PC-3 (cell line): ENCODE measurements around the gene MOK. TPM values are rescaled to one million over a fixed set of nuclear protein-coding genes. Genes with fewer than 3 reads are reported as not detected.

Source experiments
- ATAC-seq: fragments of 200-7000 bp; cut with Tn5 transposase; 2 replicates; pipeline ENCODE4 v1.9.1; 2020; ENCODE audit warnings: mild to moderate bottlenecking, moderate library complexity
- BruUV-seq: library from RNA; stranded (reverse); fragments of 400-500 nt; replicated peaks from 2 replicates; lab custom pipeline; 2021; lab: Mats Ljungman, UMichigan
- CTCF ChIA-PET: fragments of 300-600 bp; sonication (Branson Sonifier 250); formaldehyde crosslinking; loops from one replicate; lab custom pipeline; 2022; ENCODE audit warnings: antibody characterized with exemption; lab: Charles Lee
- POLR2A ChIA-PET: fragments of 300-600 bp; sonication (Branson Sonifier 250); formaldehyde crosslinking; loops from one replicate; lab custom pipeline; 2022; ENCODE audit warnings: antibody characterized with exemption; ENCODE audit not compliant: unreplicated experiment; lab: Charles Lee
- DNase-seq: peaks from one replicate; pipeline ENCODE4 v3.0.0-alpha.2; 2015
- H2AFZ ChIP-seq: fragments of 300-600 bp; sonication (generic); 2 replicates; pipeline ENCODE4 v1.6.0; 2016; ENCODE audit warnings: antibody characterized with exemption, low read length
- H3F3A ChIP-seq: fragments of 300-600 bp; sonication (generic); one replicate; pipeline ENCODE4 v1.6.0; 2017; ENCODE audit warnings: antibody characterized with exemption, low read length, control low read depth, mild to moderate bottlenecking; ENCODE audit not compliant: unreplicated experiment
- H3K27ac ChIP-seq: fragments of 300-600 bp; sonication (generic); 2 replicates; pipeline ENCODE4 v1.5.1; 2016; ENCODE audit warnings: mild to moderate bottlenecking, low read length
- H3K27me3 ChIP-seq: fragments of 300-600 bp; sonication (generic); 2 replicates; pipeline ENCODE4 v1.6.1; 2016; ENCODE audit warnings: low read length, mixed read lengths
- H3K36me3 ChIP-seq: fragments of 300-600 bp; sonication (generic); 2 replicates; pipeline ENCODE4 v1.6.1; 2016; ENCODE audit warnings: low read depth, mixed run types, low read length, mixed read lengths
- H3K4me1 ChIP-seq: fragments of 300-600 bp; sonication (generic); 2 replicates; pipeline ENCODE4 v1.5.1; 2016; ENCODE audit warnings: low read length; ENCODE audit not compliant: insufficient read depth
- H3K4me2 ChIP-seq: fragments of 300-600 bp; sonication (generic); 2 replicates; pipeline ENCODE4 v1.6.0; 2016; ENCODE audit warnings: low read length
- H3K4me3 ChIP-seq: fragments of 300-600 bp; sonication (generic); 2 replicates; pipeline ENCODE4 v1.5.1; 2016; ENCODE audit warnings: mild to moderate bottlenecking, low read length, mixed read lengths
- H3K79me2 ChIP-seq: fragments of 300-600 bp; sonication (generic); 2 replicates; pipeline ENCODE4 v1.6.1; 2017; ENCODE audit warnings: low read length, mixed read lengths
- H3K9ac ChIP-seq: fragments of 300-600 bp; sonication (generic); 2 replicates; pipeline ENCODE4 v1.6.0; 2016; ENCODE audit warnings: mild to moderate bottlenecking, low read length
- H3K9me2 ChIP-seq: fragments of 300-600 bp; sonication (generic); replicated peaks from 2 replicates; pipeline ENCODE4 v1.6.1; 2016; ENCODE audit warnings: mixed run types, low read length, mixed read lengths
- H3K9me3 ChIP-seq: fragments of 300-600 bp; sonication (generic); 2 replicates; pipeline ENCODE4 v1.6.1; 2016; ENCODE audit warnings: low read length, mixed read lengths
- H4K20me1 ChIP-seq: fragments of 300-600 bp; sonication (generic); 2 replicates; pipeline ENCODE4 v1.6.1; 2016; ENCODE audit warnings: low read length, mixed read lengths
- CTCF ChIP-seq: fragments of 300-600 bp; sonication (generic); conservative IDR thresholded peaks from 2 replicates; pipeline ENCODE4 v1.5.1; 2017; ENCODE audit warnings: antibody characterized with exemption, low read depth, mild to moderate bottlenecking, low read length
- EZH2 ChIP-seq: fragments of 300-600 bp; sonication (generic); IDR thresholded peaks from one replicate; pipeline ENCODE4 v1.6.1; 2017; ENCODE audit warnings: antibody characterized with exemption, mild to moderate bottlenecking, low read length; ENCODE audit not compliant: unreplicated experiment
- EZH2phosphoT487 ChIP-seq: fragments of 300-600 bp; sonication (generic); IDR thresholded peaks from 2 replicates; pipeline ENCODE4 v1.6.1; 2018; ENCODE audit warnings: mild to moderate bottlenecking, antibody characterized with exemption, low read length, borderline replicate concordance
- intact Hi-C: fragments of 100-400 bp; cut with micrococcal nuclease; formaldehyde crosslinking; loops from 2 replicates; pipeline ENCODE4 v1.9.0; 2023
- total RNA-seq: library from RNA; depleted of rRNA; stranded (reverse); fragments of >200 nt; gene quantifications from 2 replicates; pipeline ENCODE4 v1.2.3, GENCODE V29; 2014

Gene MOK
- total RNA-seq, 1 experiment from 2014 or later = 108 TPM

DNA sequence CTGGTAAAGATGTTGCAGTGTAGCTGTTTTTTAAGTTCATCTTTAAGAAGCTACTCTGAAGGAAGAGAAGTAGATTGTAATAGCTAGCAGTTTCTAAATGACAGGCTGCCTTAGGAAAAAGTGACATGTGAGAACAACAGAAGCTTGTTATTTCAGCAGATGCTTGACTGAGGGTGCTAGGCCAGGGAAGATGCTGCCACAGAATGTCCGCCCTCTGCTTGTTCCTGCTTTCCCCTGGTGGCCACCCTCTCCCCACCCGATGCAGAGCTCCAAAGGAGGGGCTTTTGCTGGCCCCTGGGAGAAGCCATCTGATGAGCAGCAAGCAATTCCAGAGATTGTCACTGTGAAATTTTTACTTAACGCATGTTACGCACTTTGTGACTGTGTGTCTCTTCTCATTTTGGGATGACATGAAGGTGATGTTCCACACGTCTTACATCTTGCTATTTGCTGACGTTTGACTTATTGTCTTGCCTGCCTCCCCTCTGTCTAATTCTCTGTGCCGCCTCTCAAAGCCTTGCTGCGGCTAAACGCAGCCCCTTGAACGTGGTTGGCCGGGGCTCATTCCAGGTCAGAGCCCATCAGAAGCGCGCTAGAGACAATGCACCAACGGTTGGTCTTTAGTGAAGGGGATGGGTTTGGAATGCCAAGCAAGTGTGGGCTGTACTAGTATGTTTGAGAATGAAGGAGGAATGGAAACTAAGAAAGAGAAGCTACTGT lies 120.5 kb downstream of the MOK start:
- ChIA-PET CTCF (no interaction called here), POLR2A (no interaction called here)
- no peaks in the 10 kb centered on the region for H3K27me3 ChIP-seq
- peaks cover 96% of the 10 kb centered on the region for H3K79me2 ChIP-seq
- TF ChIP-seq EZH2phosphoT487 = no peak
- no peak for TF ChIP-seq CTCF
- no peak for TF ChIP-seq EZH2
- no peaks in the 10 kb centered on the region for H3K9me3 ChIP-seq
- ATAC-seq = no peak
- intact Hi-C loops = no loop called here
- peaks cover 24% of the 10 kb centered on the region for H3K4me1 ChIP-seq
- H3K9me2 ChIP-seq = no peaks in the 10 kb centered on the region
- H3K36me3 ChIP-seq = no peaks in the 10 kb centered on the region
- no peak overlapping the region for H3K4me2 ChIP-seq
- H3K27ac ChIP-seq = no peak overlapping the region
- BruUV-seq = no TSS peak
- H3K9ac ChIP-seq = no peak overlapping the region
- no peak overlapping the region for H2AFZ ChIP-seq
- H3F3A ChIP-seq = no peaks in the 10 kb centered on the region
- H4K20me1 ChIP-seq = no peaks in the 10 kb centered on the region
- H3K4me3 ChIP-seq = no peak overlapping the region
- no peak for DNase-seq

GRCh38 chr14:102183886-102184285 lies 121.1 kb downstream of the MOK start:
- TF ChIP-seq EZH2 (no peak), EZH2phosphoT487 (no peak), CTCF (no peak)
- Histone ChIP-seq H3K36me3 (no peaks in the 10 kb centered on the region), H3K79me2 (peaks cover 93% of the 10 kb centered on the region), H3K4me2 (no peak overlapping the region), H3K27ac (no peak overlapping the region), H3K9me3 (no peaks in the 10 kb centered on the region), H3K4me1 (peaks cover 24% of the 10 kb centered on the region), H3K4me3 (no peak overlapping the region), H3K9me2 (no peaks in the 10 kb centered on the region), H4K20me1 (no peaks in the 10 kb centered on the region), H3K27me3 (no peaks in the 10 kb centered on the region), H3F3A (no peaks in the 10 kb centered on the region), H2AFZ (no peak overlapping the region), H3K9ac (no peak overlapping the region)
- BruUV-seq = no TSS peak
- intact Hi-C loops = no loop called here
- no peak for ATAC-seq
- POLR2A ChIA-PET = no interaction called here
- DNase-seq = no peak
- CTCF ChIA-PET = no interaction called here

DNA sequence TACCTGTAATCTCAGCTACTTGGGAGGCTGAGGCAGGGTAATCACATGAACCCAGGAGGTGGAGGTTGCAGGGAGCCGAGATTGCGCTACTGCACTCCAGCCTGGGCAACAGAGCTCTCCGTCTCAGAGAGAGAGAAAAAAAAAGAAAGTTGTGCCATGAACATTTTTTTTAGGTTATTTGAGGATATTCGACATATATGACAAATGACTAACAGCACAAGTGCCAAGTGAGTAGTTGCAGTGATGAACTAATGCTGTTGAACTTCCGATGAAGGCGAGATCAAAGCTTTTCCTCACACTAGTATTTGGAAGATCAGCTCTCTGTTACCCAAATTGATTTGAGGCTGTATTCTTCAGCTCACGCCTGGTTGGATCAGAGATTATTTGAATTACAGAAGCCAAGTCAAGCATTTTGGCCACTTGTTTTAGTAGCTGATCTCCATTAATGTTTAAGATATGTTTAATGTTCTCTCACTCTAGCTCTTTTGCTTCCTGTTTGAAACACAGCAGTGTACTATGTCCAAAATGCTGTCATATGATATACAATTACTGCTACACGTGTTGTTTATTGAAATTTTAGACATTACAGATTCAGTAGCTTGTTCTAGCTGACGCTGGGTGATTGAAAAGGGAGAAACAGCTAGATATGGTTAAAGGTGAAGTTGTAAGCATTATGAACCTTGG lies 121.9 kb downstream of the MOK start:
- no peak overlapping the region for H3K4me2 ChIP-seq
- no TSS peak for BruUV-seq
- peaks cover 93% of the 10 kb centered on the region for H3K79me2 ChIP-seq
- H3K36me3 ChIP-seq = no peaks in the 10 kb centered on the region
- H3K4me1 ChIP-seq = peaks cover 23% of the 10 kb centered on the region
- no peaks in the 10 kb centered on the region for H3K9me3 ChIP-seq
- ChIA-PET POLR2A (no interaction called here), CTCF (no interaction called here)
- no peak overlapping the region for H3K4me3 ChIP-seq
- no peaks in the 10 kb centered on the region for H4K20me1 ChIP-seq
- no peak overlapping the region for H3K27ac ChIP-seq
- H3K9ac ChIP-seq = no peak overlapping the region
- TF ChIP-seq EZH2 = no peak
- no peak for TF ChIP-seq CTCF
- TF ChIP-seq EZH2phosphoT487 = no peak
- no peaks in the 10 kb centered on the region for H3F3A ChIP-seq
- no peaks in the 10 kb centered on the region for H3K27me3 ChIP-seq
- no peak for ATAC-seq
- intact Hi-C loops = no loop called here
- no peak overlapping the region for H2AFZ ChIP-seq
- no peak for DNase-seq
- no peaks in the 10 kb centered on the region for H3K9me2 ChIP-seq
